Right forelimb (tissue), 1 donor: ENCODE results near the gene TANK.
"Not testable (repeated sequence)": the region's sequence is repeated elsewhere in the genome, so short reads cannot be mapped to it uniquely, and the experiment has no call there.

Experiments used
- DNase-seq: peaks from one replicate; pipeline ENCODE4 v3.0.0-alpha.2; 2018

Gene TANK

DNA sequence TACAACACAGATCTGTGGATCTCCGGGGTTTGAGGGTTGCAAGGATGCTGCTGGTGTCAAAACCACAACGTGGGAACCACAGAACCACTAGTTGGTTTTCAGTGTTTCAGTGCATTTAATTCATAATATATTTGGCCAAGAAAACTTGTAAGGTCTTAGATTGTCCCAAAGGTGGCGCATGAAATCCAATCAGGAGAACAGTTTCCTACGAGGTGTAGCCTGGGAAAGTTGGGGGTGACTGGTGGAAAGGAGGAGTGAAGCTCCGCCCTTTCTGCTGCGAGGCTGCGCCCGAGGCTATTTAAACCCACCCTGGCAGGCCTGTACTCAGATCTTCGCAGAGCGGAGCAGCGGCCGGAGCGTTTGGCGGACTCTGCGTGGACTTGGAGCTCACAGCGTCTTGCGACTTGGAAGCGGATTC lies 120.7 kb downstream of the TANK start:
- not testable (repeated sequence) for DNase-seq

- not testable (repeated sequence) for DNase-seq
These were observed 121.5 kb downstream of the TANK start for GRCh38 chr2:161281615-161282310.

GRCh38 chr2:161282311-161282644 lies 122.0 kb downstream of the TANK start:
- not testable (repeated sequence) for DNase-seq

DNA sequence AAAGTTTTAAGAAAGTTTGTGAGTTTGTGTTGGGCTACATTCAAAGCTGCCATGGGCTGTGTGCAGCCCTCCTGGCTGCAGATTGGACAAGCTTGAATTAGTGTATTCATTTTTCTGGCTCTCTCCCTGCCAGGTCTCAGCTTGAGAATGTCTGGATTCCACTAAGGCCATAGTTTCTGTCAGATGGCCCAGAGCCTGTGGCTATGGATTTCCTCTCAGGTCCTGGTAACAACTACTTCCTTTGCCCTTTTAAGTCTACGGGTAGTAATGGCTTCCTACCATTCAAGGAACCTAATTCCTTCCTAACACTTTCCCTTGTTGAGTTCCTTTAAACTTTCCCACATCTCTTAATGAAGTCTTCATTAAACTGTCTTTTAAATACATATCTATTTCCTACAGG lies 123.7 kb downstream of the TANK start:
- no peak for DNase-seq
